HL-60 (cell line): Measurements from ENCODE around the gene ZNF292.

Experiments
- DNase-seq, 2 experiments: peaks; one replicate each; pipeline ENCODE4 v3.0.0-alpha.2; 2010 to 2020; ENCODE audit warnings: low read depth in 1 of 2, low spot score in 1 of 2
- H3K27ac ChIP-seq: fragments of 250-450 bp; sonication (Bioruptor Pico); replicated peaks from 2 replicates; pipeline ENCODE4 v1.5.1; 2020; ENCODE audit warnings: mild to moderate bottlenecking, moderate library complexity
- H3K27me3 ChIP-seq: fragments of 250-450 bp; sonication (Bioruptor Pico); 2 replicates; pipeline ENCODE4 v1.5.1; 2021; ENCODE audit warnings: mild to moderate bottlenecking, moderate library complexity; ENCODE audit not compliant: insufficient read depth, poor library complexity, severe bottlenecking
- H3K4me3 ChIP-seq: replicated peaks from 2 replicates; pipeline ENCODE4 v1.5.1; 2011; ENCODE audit warnings: mild to moderate bottlenecking, control low read depth, low read length; ENCODE audit not compliant: insufficient read depth
- CTCF ChIP-seq: IDR thresholded peaks from one replicate; pipeline ENCODE4 v1.5.1; 2011; ENCODE audit warnings: low read length, control low read depth, inconsistent platforms; ENCODE audit not compliant: insufficient read depth
- GABPA ChIP-seq: IDR thresholded peaks from 2 replicates; pipeline ENCODE4 v1.6.1; 2012; ENCODE audit warnings: low read depth
- POLR2AphosphoS5 ChIP-seq: IDR thresholded peaks from 2 replicates; pipeline ENCODE4 v1.6.1; 2012; ENCODE audit warnings: low read depth
- SPI1 ChIP-seq: IDR thresholded peaks from 2 replicates; pipeline ENCODE4 v1.6.1; 2012; ENCODE audit warnings: low read depth, mild to moderate bottlenecking, borderline replicate concordance
- TF ChIP-seq, protein P1 (sequence below): IDR thresholded peaks from 2 replicates; pipeline ENCODE4 v1.6.1; 2012; ENCODE audit warnings: low read depth; ENCODE audit not compliant: insufficient replicate concordance

The ZNF292 gene

DNA sequence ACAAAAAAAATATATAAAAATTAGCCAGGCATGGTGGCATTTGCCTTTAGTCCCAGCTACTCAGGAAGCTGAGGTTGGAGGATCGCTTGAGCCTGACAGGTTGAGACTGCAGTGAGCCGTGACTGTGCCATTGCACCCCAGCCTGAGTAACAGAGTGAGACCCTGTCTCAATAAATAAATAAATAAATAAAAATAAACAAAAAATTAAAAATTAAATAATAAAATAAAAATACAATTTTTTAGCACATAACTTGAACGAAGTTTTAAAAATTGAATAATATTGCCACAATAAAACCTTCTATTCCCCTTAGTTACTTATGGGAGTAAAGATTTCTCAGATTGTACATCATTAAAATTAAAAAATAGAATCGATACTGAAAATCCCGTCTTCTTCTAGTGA is 31.3 kb upstream of the ZNF292 start:
- H3K27ac ChIP-seq, result no peak overlapping the region
- TF ChIP-seq POLR2AphosphoS5, result no peak
- no peak for TF ChIP-seq GABPA
- TF ChIP-seq CTCF, result no peak
- H3K4me3 ChIP-seq, result no peak overlapping the region
- no peaks in the 10 kb centered on the region for H3K27me3 ChIP-seq
- DNase-seq, result no peak

- Histone ChIP-seq H3K27me3 (no peaks in the 10 kb centered on the region), H3K27ac (no peak overlapping the region), H3K4me3 (no peak overlapping the region)
- TF ChIP-seq CTCF (no peak), SPI1 (no peak), POLR2AphosphoS5 (no peak), GABPA (no peak)
- TF ChIP-seq, protein P1, sequence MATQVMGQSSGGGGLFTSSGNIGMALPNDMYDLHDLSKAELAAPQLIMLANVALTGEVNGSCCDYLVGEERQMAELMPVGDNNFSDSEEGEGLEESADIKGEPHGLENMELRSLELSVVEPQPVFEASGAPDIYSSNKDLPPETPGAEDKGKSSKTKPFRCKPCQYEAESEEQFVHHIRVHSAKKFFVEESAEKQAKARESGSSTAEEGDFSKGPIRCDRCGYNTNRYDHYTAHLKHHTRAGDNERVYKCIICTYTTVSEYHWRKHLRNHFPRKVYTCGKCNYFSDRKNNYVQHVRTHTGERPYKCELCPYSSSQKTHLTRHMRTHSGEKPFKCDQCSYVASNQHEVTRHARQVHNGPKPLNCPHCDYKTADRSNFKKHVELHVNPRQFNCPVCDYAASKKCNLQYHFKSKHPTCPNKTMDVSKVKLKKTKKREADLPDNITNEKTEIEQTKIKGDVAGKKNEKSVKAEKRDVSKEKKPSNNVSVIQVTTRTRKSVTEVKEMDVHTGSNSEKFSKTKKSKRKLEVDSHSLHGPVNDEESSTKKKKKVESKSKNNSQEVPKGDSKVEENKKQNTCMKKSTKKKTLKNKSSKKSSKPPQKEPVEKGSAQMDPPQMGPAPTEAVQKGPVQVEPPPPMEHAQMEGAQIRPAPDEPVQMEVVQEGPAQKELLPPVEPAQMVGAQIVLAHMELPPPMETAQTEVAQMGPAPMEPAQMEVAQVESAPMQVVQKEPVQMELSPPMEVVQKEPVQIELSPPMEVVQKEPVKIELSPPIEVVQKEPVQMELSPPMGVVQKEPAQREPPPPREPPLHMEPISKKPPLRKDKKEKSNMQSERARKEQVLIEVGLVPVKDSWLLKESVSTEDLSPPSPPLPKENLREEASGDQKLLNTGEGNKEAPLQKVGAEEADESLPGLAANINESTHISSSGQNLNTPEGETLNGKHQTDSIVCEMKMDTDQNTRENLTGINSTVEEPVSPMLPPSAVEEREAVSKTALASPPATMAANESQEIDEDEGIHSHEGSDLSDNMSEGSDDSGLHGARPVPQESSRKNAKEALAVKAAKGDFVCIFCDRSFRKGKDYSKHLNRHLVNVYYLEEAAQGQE, result no peak
- DNase-seq, result no peak
Observed at GRCh38 chr6:87126501-87126900, 28.9 kb upstream of the ZNF292 start.

DNA sequence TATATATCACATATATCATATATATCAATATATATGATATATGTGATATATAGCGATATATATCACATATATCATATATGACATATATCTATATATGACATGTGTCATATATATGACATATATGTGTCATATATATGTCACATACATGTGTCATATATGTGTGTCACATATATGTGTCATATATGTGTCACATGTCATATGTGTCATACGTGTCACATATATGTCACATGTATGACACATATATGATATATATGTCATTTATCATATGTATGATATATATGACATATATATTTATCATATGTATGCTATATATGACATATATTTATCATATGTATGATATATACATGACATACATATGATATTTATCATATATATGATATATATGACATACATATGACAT is 27.6 kb upstream of the ZNF292 start:
- TF ChIP-seq GABPA, result no peak
- TF ChIP-seq, protein P1, result no peak
- TF ChIP-seq POLR2AphosphoS5, result no peak
- TF ChIP-seq CTCF, result no peak
- no peak for TF ChIP-seq SPI1
- H3K27me3 ChIP-seq, result no peaks in the 10 kb centered on the region
- no peak overlapping the region for H3K27ac ChIP-seq
- H3K4me3 ChIP-seq, result no peak overlapping the region
- DNase-seq, result no peak

- DNase-seq, result no peak
- TF ChIP-seq CTCF (no peak), SPI1 (no peak), POLR2AphosphoS5 (no peak), GABPA (no peak)
- TF ChIP-seq, protein P1, result no peak
- Histone ChIP-seq H3K27me3 (no peaks in the 10 kb centered on the region), H3K27ac (no peak overlapping the region), H3K4me3 (no peak overlapping the region)
Observed at GRCh38 chr6:87136963-87137362, 18.4 kb upstream of the ZNF292 start.
